CD4-positive, alpha-beta T cell (primary cell): ENCODE data around the gene THOP1. TPM values are rescaled to one million over a fixed set of nuclear protein-coding genes. Genes with fewer than 3 reads are reported as not detected.

ENCODE experiments used
- ATAC-seq: fragments of 200-7000 bp; cut with Tn5 transposase; one replicate; pipeline ENCODE4 v1.10.0; 2022; ENCODE audit warnings: mild to moderate bottlenecking; ENCODE audit not compliant: poor library complexity
- CTCF ChIA-PET: fragments of 350-600 bp; sonication (Branson Sonifier 250); formaldehyde crosslinking; loops from one replicate; lab custom pipeline; 2021; ENCODE audit warnings: antibody characterized with exemption, inconsistent platforms; lab: Charles Lee
- POLR2A ChIA-PET: fragments of 350-600 bp; sonication (Branson Sonifier 250); formaldehyde crosslinking; loops from one replicate; lab custom pipeline; 2021; ENCODE audit warnings: antibody characterized with exemption, inconsistent platforms; lab: Charles Lee
- DNase-seq, 14 experiments: peaks; one replicate each; pipeline ENCODE4 v3.0.0-alpha.2; 2013 to 2020; ENCODE audit warnings: mixed read lengths in 2 of 14
- H3K27ac ChIP-seq, 2 donors: one replicate each; pipeline versions ENCODE4 v1.5.1 to v1.7.0; 2013; ENCODE audit warnings: low read length in 2 of 2, low read depth in 1 of 2, mild to moderate bottlenecking in 1 of 2
- H3K27me3 ChIP-seq, 2 experiments: 1 replicate in 1 of 2; 2 replicates in 1 of 2; pipeline versions ENCODE4 v1.6.1 to v1.7.0; 2013; ENCODE audit warnings: low read length in 2 of 2, control low read depth in 1 of 2, mild to moderate bottlenecking in 1 of 2, moderate library complexity in 1 of 2; ENCODE audit not compliant: insufficient read depth in 2 of 2, control insufficient read depth in 1 of 2
- H3K36me3 ChIP-seq: one replicate; pipeline ENCODE4 v1.6.1; 2013; ENCODE audit warnings: low read length, control low read depth; ENCODE audit not compliant: insufficient read depth
- H3K4me1 ChIP-seq: one replicate; pipeline ENCODE4 v1.6.1; 2013; ENCODE audit warnings: low read length, control low read depth; ENCODE audit not compliant: insufficient read depth
- H3K4me3 ChIP-seq: one replicate; pipeline ENCODE4 v1.5.1; 2013; ENCODE audit warnings: mild to moderate bottlenecking, low read length, moderate library complexity
- H3K9me3 ChIP-seq, 2 experiments: 1 replicate in 1 of 2; 2 replicates in 1 of 2; pipeline versions ENCODE4 v1.6.1 to v1.7.0; 2013; ENCODE audit warnings: low read length in 2 of 2, mild to moderate bottlenecking in 2 of 2, control low read depth in 1 of 2, moderate library complexity in 1 of 2; ENCODE audit not compliant: control insufficient read depth in 1 of 2, insufficient read depth in 1 of 2
- H3K27ac Mint-ChIP-seq: one replicate; pipeline ENCODE4 v1.8.0; 2020; ENCODE audit warnings: mixed read lengths
- H3K27me3 Mint-ChIP-seq: one replicate; pipeline ENCODE4 v1.8.0; 2021; ENCODE audit warnings: mixed read lengths
- H3K36me3 Mint-ChIP-seq: one replicate; pipeline ENCODE4 v1.8.0; 2021; ENCODE audit warnings: low read depth, mixed read lengths
- H3K4me1 Mint-ChIP-seq: one replicate; pipeline ENCODE4 v1.8.0; 2021; ENCODE audit warnings: low read depth, mixed read lengths
- H3K4me3 Mint-ChIP-seq: one replicate; pipeline ENCODE4 v1.8.0; 2020; ENCODE audit warnings: mild to moderate bottlenecking, mixed read lengths
- H3K9me3 Mint-ChIP-seq: one replicate; pipeline ENCODE4 v1.8.0; 2020; ENCODE audit warnings: mixed read lengths
- intact Hi-C, 2 experiments: fragments of 100-400 bp; cut with DNase I in 1 of 2; cut with micrococcal nuclease in 1 of 2; formaldehyde crosslinking; loops; one replicate each; pipeline versions ENCODE4 v1.15.1 to v1.9.0; 2023 to 2025; cut with DNase I, micrococcal nuclease
- total RNA-seq, 174 experiments: library from RNA in 2 of 174; stranded (reverse) in 2 of 174; gene quantifications; one replicate each; pipeline ENCODE4 v1.2.3 and lab custom pipeline; 2021 to 2026
- TF ChIP-seq, protein P1 (sequence below): fragments of 200-600 bp; IDR thresholded peaks from one replicate; pipeline ENCODE4 v1.8.0; 2022; ENCODE audit warnings: antibody characterized with exemption, mild to moderate bottlenecking

The THOP1 gene
- total RNA-seq, 2 experiments from 2014 or later = 26.6 to 27.3 TPM

DNA sequence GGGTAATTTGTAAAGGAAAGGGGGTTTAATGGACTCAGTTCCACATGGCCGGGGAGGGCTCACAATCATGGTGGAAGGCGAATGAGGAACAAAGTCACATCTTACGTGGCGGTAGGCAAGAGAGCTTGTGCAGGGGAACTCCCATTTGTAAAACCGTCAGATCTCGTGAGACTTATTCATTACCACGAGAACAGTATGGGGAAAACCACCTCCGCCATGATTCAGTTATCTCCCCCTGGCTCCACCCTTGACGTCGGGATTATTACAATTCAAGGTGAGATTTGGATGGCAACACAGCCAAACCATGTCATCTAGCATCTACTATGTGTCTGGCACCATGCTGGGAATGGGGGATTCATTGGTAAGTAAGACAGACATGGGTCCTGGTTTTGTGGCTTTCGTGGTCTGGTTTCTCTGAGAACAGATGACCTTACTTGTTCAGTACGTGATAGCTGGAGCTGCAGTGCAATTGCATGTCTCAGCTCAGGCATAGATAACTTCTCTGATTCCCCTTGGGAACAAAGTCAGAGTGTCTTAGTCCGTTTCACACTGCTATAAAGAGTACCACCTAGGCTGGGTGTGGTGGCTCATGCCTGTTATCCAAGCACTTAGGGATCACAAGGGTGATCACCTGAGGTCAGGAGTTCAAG lies 42.7 kb downstream of the THOP1 start:
- peaks cover 2% of the 10 kb centered on the region for H3K9me3 Mint-ChIP-seq
- DNase-seq (no peak), ATAC-seq (no peak)
- no peak overlapping the region for H3K4me3 Mint-ChIP-seq
- no peaks in the 10 kb centered on the region for H3K4me1 Mint-ChIP-seq
- H3K4me3 ChIP-seq = no peak overlapping the region
- H3K27me3 Mint-ChIP-seq = no peaks in the 10 kb centered on the region
- H3K27ac ChIP-seq = no peak overlapping the region
- H3K36me3 Mint-ChIP-seq = peaks cover 75% of the 10 kb centered on the region
- TF ChIP-seq, protein P1, sequence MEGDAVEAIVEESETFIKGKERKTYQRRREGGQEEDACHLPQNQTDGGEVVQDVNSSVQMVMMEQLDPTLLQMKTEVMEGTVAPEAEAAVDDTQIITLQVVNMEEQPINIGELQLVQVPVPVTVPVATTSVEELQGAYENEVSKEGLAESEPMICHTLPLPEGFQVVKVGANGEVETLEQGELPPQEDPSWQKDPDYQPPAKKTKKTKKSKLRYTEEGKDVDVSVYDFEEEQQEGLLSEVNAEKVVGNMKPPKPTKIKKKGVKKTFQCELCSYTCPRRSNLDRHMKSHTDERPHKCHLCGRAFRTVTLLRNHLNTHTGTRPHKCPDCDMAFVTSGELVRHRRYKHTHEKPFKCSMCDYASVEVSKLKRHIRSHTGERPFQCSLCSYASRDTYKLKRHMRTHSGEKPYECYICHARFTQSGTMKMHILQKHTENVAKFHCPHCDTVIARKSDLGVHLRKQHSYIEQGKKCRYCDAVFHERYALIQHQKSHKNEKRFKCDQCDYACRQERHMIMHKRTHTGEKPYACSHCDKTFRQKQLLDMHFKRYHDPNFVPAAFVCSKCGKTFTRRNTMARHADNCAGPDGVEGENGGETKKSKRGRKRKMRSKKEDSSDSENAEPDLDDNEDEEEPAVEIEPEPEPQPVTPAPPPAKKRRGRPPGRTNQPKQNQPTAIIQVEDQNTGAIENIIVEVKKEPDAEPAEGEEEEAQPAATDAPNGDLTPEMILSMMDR = no peak
- H3K36me3 ChIP-seq = peaks cover 12% of the 10 kb centered on the region
- ChIA-PET CTCF (no interaction called here), POLR2A (no interaction called here)
- peaks cover 15 to 30% of the 10 kb centered on the region in 2 experiments for H3K9me3 ChIP-seq
- no peaks in the 10 kb centered on the region for H3K4me1 ChIP-seq
- intact Hi-C loops = no loop called here
- no peak overlapping the region for H3K27ac Mint-ChIP-seq
- no peaks in the 10 kb centered on the region for H3K27me3 ChIP-seq

DNA sequence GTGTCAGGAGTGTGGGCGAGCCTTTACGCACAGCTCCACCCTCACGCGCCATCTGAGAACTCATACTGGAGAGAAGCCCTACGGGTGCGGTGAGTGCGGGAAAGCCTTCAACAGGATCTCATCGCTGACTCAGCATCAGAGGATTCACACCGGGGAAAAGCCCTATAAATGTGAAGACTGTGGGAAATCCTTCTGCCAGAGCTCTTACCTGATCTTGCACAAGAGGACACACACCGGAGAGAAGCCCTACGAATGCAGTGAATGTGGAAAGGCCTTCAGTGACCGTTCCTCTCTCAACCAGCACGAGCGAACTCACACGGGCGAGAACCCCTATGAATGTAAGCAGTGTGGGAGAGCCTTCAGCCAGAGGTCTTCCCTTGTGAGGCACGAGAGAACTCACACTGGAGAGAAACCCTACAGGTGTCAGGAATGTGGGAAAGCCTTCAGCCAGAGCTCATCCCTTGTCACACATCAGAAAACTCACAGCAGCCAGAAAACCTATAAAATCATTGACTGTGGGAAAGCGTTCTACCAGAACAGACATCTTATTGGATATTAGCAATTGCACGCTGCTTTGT lies 49.1 kb downstream of the THOP1 start:
- peaks cover 79% of the 10 kb centered on the region for H3K36me3 Mint-ChIP-seq
- intact Hi-C loops = no loop called here
- no peak overlapping the region for H3K4me3 ChIP-seq

DNA sequence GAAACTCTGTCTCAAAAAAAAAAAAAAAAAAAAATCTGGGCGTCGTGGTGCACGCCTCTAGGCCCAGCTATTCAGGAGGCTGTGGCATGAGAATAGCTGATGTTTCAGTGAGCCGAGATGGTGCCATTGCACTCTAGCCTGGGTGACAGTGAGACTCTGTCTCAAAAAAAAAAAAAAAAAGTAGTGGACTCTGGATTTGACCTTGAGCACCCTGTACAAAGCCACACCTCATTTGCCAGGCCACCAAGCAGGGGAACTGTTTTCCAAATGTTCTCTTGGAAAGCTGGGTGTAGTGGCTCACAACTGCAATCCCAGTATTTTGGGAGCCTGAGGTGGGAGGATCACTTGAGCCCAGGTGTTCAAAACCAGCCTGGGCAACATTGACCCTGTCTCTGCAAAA lies 52.1 kb downstream of the THOP1 start:
- peaks cover 48 to 72% of the 10 kb centered on the region in 2 experiments for H3K9me3 ChIP-seq

More for the DNA sequence above, 49.1 kb downstream of the THOP1 start:
- peaks cover 8% of the 10 kb centered on the region for H3K9me3 Mint-ChIP-seq
- DNase-seq (no peak), ATAC-seq (no peak)
- no peak overlapping the region for H3K4me3 Mint-ChIP-seq
- no peaks in the 10 kb centered on the region for H3K27me3 Mint-ChIP-seq
- H3K27me3 ChIP-seq = no peaks in the 10 kb centered on the region
- no peak overlapping the region for H3K27ac Mint-ChIP-seq
- H3K4me1 Mint-ChIP-seq = no peaks in the 10 kb centered on the region
- peaks cover 23% of the 10 kb centered on the region for H3K36me3 ChIP-seq
- TF ChIP-seq, protein P1 = no peak
- ChIA-PET CTCF (interaction anchor here (0.6 kb wide), 1 partner anchor 133 kb away, joined by 3 read pairs; no protein-coding TSS in a partner anchor), POLR2A (no interaction called here)
- H3K4me1 ChIP-seq = no peaks in the 10 kb centered on the region
- peaks cover 58 to 84% of the 10 kb centered on the region in 2 experiments for H3K9me3 ChIP-seq
- H3K27ac ChIP-seq = no peak overlapping the region

More for the DNA sequence above, 52.1 kb downstream of the THOP1 start:
- no peaks in the 10 kb centered on the region for H3K27me3 ChIP-seq
- ChIA-PET CTCF (interaction anchor here (1.0 to 1.6 kb wide), 2 partner anchors 18 to 25 kb away, joined by 3 read pairs; partner anchors contain the start of gene ZNF554), POLR2A (no interaction called here)
- Mint-ChIP-seq H3K9me3 (peaks cover 7% of the 10 kb centered on the region), H3K4me1 (peaks cover 12% of the 10 kb centered on the region), H3K36me3 (peaks cover 63% of the 10 kb centered on the region), H3K4me3 (no peak overlapping the region), H3K27me3 (no peaks in the 10 kb centered on the region), H3K27ac (no peak overlapping the region)
- peaks cover 20% of the 10 kb centered on the region for H3K36me3 ChIP-seq
- DNase-seq = no peak
- no peak overlapping the region for H3K27ac ChIP-seq
- TF ChIP-seq, protein P1 = no peak
- ATAC-seq = no peak
- H3K4me1 ChIP-seq = peaks cover 13% of the 10 kb centered on the region
- no peak overlapping the region for H3K4me3 ChIP-seq
- intact Hi-C loops = no loop called here
